NCI-H1694 treated with DMSO at 0.1 percent for 48 hours (cell line): ENCODE measurements around the gene ITIH2.
"Not testable (repeated sequence)": the region's sequence is repeated elsewhere in the genome, so short reads cannot be mapped to it uniquely, and the experiment has no call there.

Experiments
- DNase-seq: peaks from one replicate; lab custom pipeline; 2025; lab: John Stamatoyannopoulos, UW

ITIH2 gene

GRCh38 chr10:7703140-7703539 lies at the start of gene ITIH2:
Gene ITIH2, plus strand, starts transcription at chr10:7703316. Its CDS starts 119 bp downstream, at chr10:7703435.
- no peak for DNase-seq

GRCh38 chr10:7657079-7657478 lies 46.0 kb upstream of the ITIH2 start:
- not testable (repeated sequence) for DNase-seq

GRCh38 chr10:7657552-7657951 lies 45.6 kb upstream of the ITIH2 start:
- DNase-seq, result no peak

GRCh38 chr10:7659560-7659959 lies 43.6 kb upstream of the ITIH2 start:
- no peak for DNase-seq

GRCh38 chr10:7662522-7662921 lies 40.6 kb upstream of the ITIH2 start:
- DNase-seq, result no peak

- no peak for DNase-seq
These were observed 38.4 kb upstream of the ITIH2 start for GRCh38 chr10:7664707-7665106.

- no peak for DNase-seq
These were observed 37.3 kb upstream of the ITIH2 start for GRCh38 chr10:7665767-7666166.

GRCh38 chr10:7666253-7667023 lies 36.7 kb upstream of the ITIH2 start, which contains the start of gene ITIH5:
Gene ITIH5, minus strand, starts transcription at chr10:7666966. Its CDS starts 74 bp downstream, at chr10:7666892.
- no peak for DNase-seq

GRCh38 chr10:7667262-7668141 lies 35.6 kb upstream of the ITIH2 start:
- DNase-seq, result no peak

GRCh38 chr10:7670157-7670556 lies 33.0 kb upstream of the ITIH2 start:
- DNase-seq, result no peak

GRCh38 chr10:7672341-7673134 lies 30.6 kb upstream of the ITIH2 start:
- DNase-seq, result no peak

- no peak for DNase-seq
These were observed 23.9 kb upstream of the ITIH2 start for GRCh38 chr10:7679256-7679655.

GRCh38 chr10:7680078-7680477 lies 23.0 kb upstream of the ITIH2 start:
- not testable (repeated sequence) for DNase-seq

- no peak for DNase-seq
These were observed 16.6 kb upstream of the ITIH2 start for GRCh38 chr10:7686351-7687171.

GRCh38 chr10:7687228-7687907 lies 15.7 kb upstream of the ITIH2 start:
- peak; percentile 70 for DNase-seq

- DNase-seq, result no peak
These were observed 13.5 kb upstream of the ITIH2 start for GRCh38 chr10:7689591-7689990.

- not testable (repeated sequence) for DNase-seq
These were observed 12.1 kb upstream of the ITIH2 start for GRCh38 chr10:7690885-7691597.

GRCh38 chr10:7692368-7692767 lies 10.7 kb upstream of the ITIH2 start:
- not testable (repeated sequence) for DNase-seq

- not testable (repeated sequence) for DNase-seq
These were observed 9.9 kb upstream of the ITIH2 start for GRCh38 chr10:7693194-7693593.

- no peak for DNase-seq
These were observed 6.6 kb upstream of the ITIH2 start for GRCh38 chr10:7696545-7696944.
